Measurements from ENCODE around the gene TIMP2. TPM values are rescaled to one million over a fixed set of nuclear protein-coding genes. Genes with fewer than 3 reads are reported as not detected.

Gene TIMP2
- total RNA-seq, 1 experiment from 2014 or later: 114 TPM

DNA sequence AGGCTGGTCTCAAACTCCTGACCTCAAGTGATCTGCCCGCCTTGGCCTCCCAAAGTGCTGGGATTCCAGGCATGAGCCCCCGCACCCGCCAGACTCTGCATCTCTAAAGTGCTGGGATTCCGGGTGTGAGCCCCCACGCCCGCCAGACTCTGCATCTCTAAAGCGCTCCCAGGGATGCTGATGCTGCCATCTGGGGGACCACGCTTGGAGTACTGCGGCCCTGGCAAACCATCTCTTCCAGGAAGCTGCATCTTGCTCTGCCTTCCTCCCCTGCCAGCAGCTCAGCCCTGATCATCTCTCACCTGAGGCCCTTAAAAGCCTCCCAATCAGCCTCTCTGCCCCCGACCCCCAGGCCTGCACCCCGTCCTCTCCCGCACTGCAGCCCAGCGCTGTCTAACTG lies 26.2 kb downstream of the TIMP2 start:
- Histone ChIP-seq H3K9me3 (ENCODE audit: insufficient read depth, low read depth) (no peaks in the 10 kb centered on the region), H3K79me2 (ENCODE audit: low read depth) (no peaks in the 10 kb centered on the region), H4K20me1 (ENCODE audit: insufficient read depth) (no peaks in the 10 kb centered on the region)

DNA sequence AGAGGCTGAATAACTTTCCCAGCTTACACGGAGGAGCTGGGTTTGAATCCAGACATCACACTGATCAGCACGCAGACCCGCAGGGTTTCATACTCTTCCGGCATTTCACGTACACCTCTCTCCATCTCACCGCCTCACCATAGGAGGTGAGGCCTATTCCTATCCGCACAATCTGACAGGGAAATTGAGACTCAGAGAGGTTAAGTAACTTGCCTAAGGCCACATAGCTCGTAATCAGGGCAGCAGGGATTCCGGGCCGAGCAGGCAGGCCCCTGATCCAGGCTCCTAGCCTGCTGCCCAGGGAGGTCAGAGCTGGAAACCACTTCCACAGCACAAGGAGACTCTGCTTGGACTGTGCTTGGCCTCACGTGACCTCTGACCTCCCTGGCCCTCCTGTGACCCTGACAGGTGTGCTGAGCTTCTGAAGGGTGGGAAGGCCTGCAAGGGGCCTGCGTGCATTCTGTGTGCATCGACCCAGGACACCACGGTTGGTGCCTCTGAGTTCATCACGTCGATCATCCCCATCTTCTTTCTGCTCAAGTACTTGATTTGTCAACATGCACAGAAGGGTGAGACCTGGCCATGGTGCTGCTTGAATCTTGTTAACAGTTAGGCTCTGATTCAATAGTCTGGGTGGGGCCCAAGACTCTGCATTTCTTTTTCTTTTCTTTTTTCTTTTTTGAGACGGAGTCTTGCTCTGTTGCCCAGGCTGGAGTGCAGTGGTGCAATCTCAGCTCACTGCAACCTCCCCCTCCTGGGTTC lies 26.9 kb downstream of the TIMP2 start:
- no peak for DNase-seq
- CTCF ChIA-PET: no interaction called here

More for the DNA sequence above, 26.2 kb downstream of the TIMP2 start:
- Histone ChIP-seq H3K4me1 (replicated peaks; ENCODE audit: insufficient read depth) (peaks cover 14% of the 10 kb centered on the region), H2AFZ (no peak overlapping the region), H3K27ac (no peak overlapping the region), H3K9me2 (ENCODE audit: insufficient read depth) (no peaks in the 10 kb centered on the region), H3K36me3 (ENCODE audit: low read depth) (no peaks in the 10 kb centered on the region), H3K4me2 (no peak overlapping the region), H3K27me3 (ENCODE audit: insufficient read depth, low read depth) (no peaks in the 10 kb centered on the region), H3F3A (ENCODE audit: insufficient read depth, low read depth) (no peaks in the 10 kb centered on the region; the same call in 1 of the 2 replicates), H3K4me3 (no peak overlapping the region)
- POLR2A ChIA-PET (ENCODE audit: unreplicated experiment): interaction anchor here (0.6 to 0.8 kb wide), 2 partner anchors 15 to 144 kb away, joined by 3 to 4 read pairs; no protein-coding TSS in a partner anchor
- no TSS peak for BruUV-seq (replicated peaks)
- intact Hi-C loops (cut with micrococcal nuclease; ENCODE audit: unreplicated experiment): loop anchor here (1.0 kb wide), 3 partner anchors 24 to 37 kb away; no protein-coding TSS in a partner anchor
- no peak for DNase-seq
- CTCF ChIA-PET: interaction anchor here (1.0 to 1.1 kb wide), 2 partner anchors 13 to 33 kb away, joined by 3 to 4 read pairs; no protein-coding TSS in a partner anchor
- TF ChIP-seq, protein P1, sequence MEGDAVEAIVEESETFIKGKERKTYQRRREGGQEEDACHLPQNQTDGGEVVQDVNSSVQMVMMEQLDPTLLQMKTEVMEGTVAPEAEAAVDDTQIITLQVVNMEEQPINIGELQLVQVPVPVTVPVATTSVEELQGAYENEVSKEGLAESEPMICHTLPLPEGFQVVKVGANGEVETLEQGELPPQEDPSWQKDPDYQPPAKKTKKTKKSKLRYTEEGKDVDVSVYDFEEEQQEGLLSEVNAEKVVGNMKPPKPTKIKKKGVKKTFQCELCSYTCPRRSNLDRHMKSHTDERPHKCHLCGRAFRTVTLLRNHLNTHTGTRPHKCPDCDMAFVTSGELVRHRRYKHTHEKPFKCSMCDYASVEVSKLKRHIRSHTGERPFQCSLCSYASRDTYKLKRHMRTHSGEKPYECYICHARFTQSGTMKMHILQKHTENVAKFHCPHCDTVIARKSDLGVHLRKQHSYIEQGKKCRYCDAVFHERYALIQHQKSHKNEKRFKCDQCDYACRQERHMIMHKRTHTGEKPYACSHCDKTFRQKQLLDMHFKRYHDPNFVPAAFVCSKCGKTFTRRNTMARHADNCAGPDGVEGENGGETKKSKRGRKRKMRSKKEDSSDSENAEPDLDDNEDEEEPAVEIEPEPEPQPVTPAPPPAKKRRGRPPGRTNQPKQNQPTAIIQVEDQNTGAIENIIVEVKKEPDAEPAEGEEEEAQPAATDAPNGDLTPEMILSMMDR (conservative IDR thresholded peaks at IDR 0.05): no peak
- no peak for TF ChIP-seq EZH2 (IDR thresholded peaks at IDR 0.05; ENCODE audit: low read depth)

DNA sequence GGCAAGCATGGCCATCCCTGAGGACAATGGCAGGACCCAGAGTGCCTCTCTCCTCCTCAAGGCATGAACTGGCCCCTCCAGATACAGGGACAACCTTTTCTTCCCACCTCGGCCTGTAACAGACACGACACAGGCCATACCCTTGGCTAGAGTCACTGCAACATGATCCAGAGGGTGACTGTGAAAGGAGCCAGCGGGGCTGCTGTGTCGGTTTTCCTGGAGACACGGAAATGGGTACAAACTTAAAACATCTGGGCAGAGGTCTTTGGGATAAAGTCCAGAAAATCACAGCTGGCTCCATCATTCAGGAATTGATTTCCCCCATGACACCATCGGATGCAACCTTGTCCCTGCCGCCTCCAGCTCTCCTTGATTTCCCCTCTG lies 27.5 kb downstream of the TIMP2 start:
- H3K9me2 ChIP-seq (ENCODE audit: insufficient read depth): no peaks in the 10 kb centered on the region
- no peak overlapping the region for H3K27ac ChIP-seq
- no peaks in the 10 kb centered on the region for H3K36me3 ChIP-seq (ENCODE audit: low read depth)
- H3K4me2 ChIP-seq: no peak overlapping the region
- peaks cover 14% of the 10 kb centered on the region for H3K4me1 ChIP-seq (replicated peaks; ENCODE audit: insufficient read depth)
- no peaks in the 10 kb centered on the region for H4K20me1 ChIP-seq (ENCODE audit: insufficient read depth)
- POLR2A ChIA-PET (ENCODE audit: unreplicated experiment): no interaction called here
- H3K79me2 ChIP-seq (ENCODE audit: low read depth): no peaks in the 10 kb centered on the region
- BruUV-seq (replicated peaks): no TSS peak
- no peaks in the 10 kb centered on the region for H3K27me3 ChIP-seq (ENCODE audit: insufficient read depth, low read depth)
- CTCF ChIA-PET: no interaction called here
- no peak overlapping the region for H3K4me3 ChIP-seq
- no peak overlapping the region for H2AFZ ChIP-seq
- no peak for DNase-seq
- intact Hi-C loops (cut with micrococcal nuclease; ENCODE audit: unreplicated experiment): no loop called here
- no peaks in the 10 kb centered on the region; the same call in 1 of the 2 replicates for H3F3A ChIP-seq (ENCODE audit: insufficient read depth, low read depth)
- H3K9me3 ChIP-seq (ENCODE audit: insufficient read depth, low read depth): no peaks in the 10 kb centered on the region
- TF ChIP-seq, protein P1 (conservative IDR thresholded peaks at IDR 0.05): no peak
- no peak for TF ChIP-seq EZH2 (IDR thresholded peaks at IDR 0.05; ENCODE audit: low read depth)

More for the DNA sequence above, 26.9 kb downstream of the TIMP2 start:
- H3K4me3 ChIP-seq: no peak overlapping the region
- H4K20me1 ChIP-seq (ENCODE audit: insufficient read depth): no peaks in the 10 kb centered on the region
- H3F3A ChIP-seq (ENCODE audit: insufficient read depth, low read depth): no peaks in the 10 kb centered on the region; the same call in 1 of the 2 replicates
- H2AFZ ChIP-seq: no peak overlapping the region
- H3K9me2 ChIP-seq (ENCODE audit: insufficient read depth): no peaks in the 10 kb centered on the region
- no peaks in the 10 kb centered on the region for H3K36me3 ChIP-seq (ENCODE audit: low read depth)
- H3K27me3 ChIP-seq (ENCODE audit: insufficient read depth, low read depth): no peaks in the 10 kb centered on the region
- H3K9me3 ChIP-seq (ENCODE audit: insufficient read depth, low read depth): no peaks in the 10 kb centered on the region
- POLR2A ChIA-PET (ENCODE audit: unreplicated experiment): no interaction called here
- no peaks in the 10 kb centered on the region for H3K79me2 ChIP-seq (ENCODE audit: low read depth)
- H3K4me1 ChIP-seq (replicated peaks; ENCODE audit: insufficient read depth): peaks cover 14% of the 10 kb centered on the region
- no peak overlapping the region for H3K27ac ChIP-seq
- no peak for TF ChIP-seq EZH2 (IDR thresholded peaks at IDR 0.05; ENCODE audit: low read depth)
- TF ChIP-seq, protein P1 (conservative IDR thresholded peaks at IDR 0.05): no peak
- intact Hi-C loops (cut with micrococcal nuclease; ENCODE audit: unreplicated experiment): no loop called here
- no peak overlapping the region for H3K4me2 ChIP-seq
- no TSS peak for BruUV-seq (replicated peaks)
